SK-N-SH treated with all-trans-retinoic acid at 6 μM for 48 hours (cell line): ENCODE results near the gene ZNF443.

Experiments used
- BACH2 ChIP-seq: fragments of 250-450 bp; sonication (Bioruptor Pico); IDR thresholded peaks from 2 replicates; pipeline ENCODE4 v1.9.0; 2021; ENCODE audit warnings: mild to moderate bottlenecking, borderline replicate concordance
- OSR1 ChIP-seq: fragments of 250-450 bp; sonication (Bioruptor Pico); IDR thresholded peaks from 2 replicates; pipeline ENCODE4 v1.8.0; 2022; ENCODE audit warnings: moderate library complexity, mild to moderate bottlenecking, inconsistent platforms
- PPARA ChIP-seq: fragments of 250-450 bp; sonication (Bioruptor Pico); IDR thresholded peaks from 2 replicates; pipeline ENCODE4 v1.5.0; 2020; ENCODE audit warnings: mild to moderate bottlenecking, borderline replicate concordance
- RARB ChIP-seq: fragments of 250-450 bp; sonication (Bioruptor Pico); IDR thresholded peaks from 2 replicates; pipeline ENCODE4 v1.8.0; 2021; ENCODE audit warnings: mild to moderate bottlenecking, moderate library complexity
- SNAI2 ChIP-seq: fragments of 250-450 bp; sonication (Bioruptor Pico); IDR thresholded peaks from 2 replicates; pipeline ENCODE4 v1.5.0; 2020; ENCODE audit warnings: mild to moderate bottlenecking, moderate library complexity
- TCF4 ChIP-seq: fragments of 250-450 bp; sonication (Bioruptor Pico); IDR thresholded peaks from 2 replicates; pipeline ENCODE4 v1.8.0; 2021; ENCODE audit warnings: mild to moderate bottlenecking, moderate library complexity, borderline replicate concordance
- ZC3H10 ChIP-seq: fragments of 250-450 bp; sonication (Bioruptor Pico); IDR thresholded peaks from 2 replicates; pipeline ENCODE4 v1.5.1; 2021; ENCODE audit warnings: mild to moderate bottlenecking, moderate library complexity
- TF ChIP-seq, protein P1 (sequence below): fragments of 250-450 bp; sonication (Bioruptor Pico); IDR thresholded peaks from 2 replicates; pipeline ENCODE4 v1.8.0; 2020; ENCODE audit warnings: mild to moderate bottlenecking, moderate library complexity, borderline replicate concordance

DNA sequence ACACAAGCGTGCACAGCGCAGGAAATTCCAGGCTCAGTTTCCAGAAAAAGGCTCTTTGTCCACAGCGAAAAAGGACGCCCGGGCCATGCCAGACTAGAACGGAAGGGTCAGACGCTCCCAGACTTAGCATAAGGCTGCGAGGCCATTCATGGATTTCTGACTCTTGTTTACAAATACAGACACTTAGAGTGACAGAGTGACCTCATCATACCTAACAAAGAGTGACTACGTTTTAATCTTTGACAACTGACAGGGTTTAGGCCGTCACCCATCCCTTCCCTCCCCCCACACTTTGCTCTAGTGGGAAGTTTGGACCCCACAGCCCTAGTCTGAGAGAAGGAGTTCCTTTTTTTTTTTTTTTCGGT is 44.2 kb upstream of the ZNF443 start:
- TF ChIP-seq SNAI2 (CRISPR knock-in tag) (no peak), BACH2 (CRISPR knock-in tag) (no peak), TCF4 (CRISPR knock-in tag) (no peak), ZC3H10 (CRISPR knock-in tag) (no peak), RARB (no peak), PPARA (CRISPR knock-in tag) (no peak), OSR1 (CRISPR knock-in tag) (no peak)
- TF ChIP-seq, protein P1, sequence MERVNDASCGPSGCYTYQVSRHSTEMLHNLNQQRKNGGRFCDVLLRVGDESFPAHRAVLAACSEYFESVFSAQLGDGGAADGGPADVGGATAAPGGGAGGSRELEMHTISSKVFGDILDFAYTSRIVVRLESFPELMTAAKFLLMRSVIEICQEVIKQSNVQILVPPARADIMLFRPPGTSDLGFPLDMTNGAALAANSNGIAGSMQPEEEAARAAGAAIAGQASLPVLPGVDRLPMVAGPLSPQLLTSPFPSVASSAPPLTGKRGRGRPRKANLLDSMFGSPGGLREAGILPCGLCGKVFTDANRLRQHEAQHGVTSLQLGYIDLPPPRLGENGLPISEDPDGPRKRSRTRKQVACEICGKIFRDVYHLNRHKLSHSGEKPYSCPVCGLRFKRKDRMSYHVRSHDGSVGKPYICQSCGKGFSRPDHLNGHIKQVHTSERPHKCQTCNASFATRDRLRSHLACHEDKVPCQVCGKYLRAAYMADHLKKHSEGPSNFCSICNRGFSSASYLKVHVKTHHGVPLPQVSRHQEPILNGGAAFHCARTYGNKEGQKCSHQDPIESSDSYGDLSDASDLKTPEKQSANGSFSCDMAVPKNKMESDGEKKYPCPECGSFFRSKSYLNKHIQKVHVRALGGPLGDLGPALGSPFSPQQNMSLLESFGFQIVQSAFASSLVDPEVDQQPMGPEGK (CRISPR knock-in tag) = no peak
